GM12801 (cell line): Measurements from ENCODE around the gene OLA1.

Experiments
- CTCF ChIP-seq: IDR thresholded peaks from one replicate; pipeline ENCODE4 v1.5.1; 2011; ENCODE audit warnings: control low read depth; ENCODE audit not compliant: insufficient read length; ENCODE audit errors: extremely low read depth

Gene OLA1

DNA sequence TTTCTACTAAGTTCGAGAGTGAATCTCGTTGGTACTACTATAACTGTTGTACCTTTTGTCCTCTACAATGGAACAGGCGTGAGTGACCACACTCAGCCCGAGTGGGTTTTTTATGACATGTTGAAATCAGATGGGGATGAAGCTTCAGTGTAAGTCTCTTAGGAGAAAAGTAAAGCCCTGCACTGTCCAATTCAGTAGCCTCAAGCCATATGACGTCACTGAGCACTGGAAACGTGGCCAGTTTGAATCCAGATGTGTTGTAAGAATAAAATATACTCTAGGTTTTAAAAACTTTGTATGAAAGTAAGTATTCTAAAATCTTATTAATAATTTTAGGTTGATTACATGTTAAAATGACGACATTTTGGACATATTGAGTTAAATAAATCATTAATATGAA is 181.5 kb downstream of the OLA1 start:
- TF ChIP-seq CTCF = no peak

DNA sequence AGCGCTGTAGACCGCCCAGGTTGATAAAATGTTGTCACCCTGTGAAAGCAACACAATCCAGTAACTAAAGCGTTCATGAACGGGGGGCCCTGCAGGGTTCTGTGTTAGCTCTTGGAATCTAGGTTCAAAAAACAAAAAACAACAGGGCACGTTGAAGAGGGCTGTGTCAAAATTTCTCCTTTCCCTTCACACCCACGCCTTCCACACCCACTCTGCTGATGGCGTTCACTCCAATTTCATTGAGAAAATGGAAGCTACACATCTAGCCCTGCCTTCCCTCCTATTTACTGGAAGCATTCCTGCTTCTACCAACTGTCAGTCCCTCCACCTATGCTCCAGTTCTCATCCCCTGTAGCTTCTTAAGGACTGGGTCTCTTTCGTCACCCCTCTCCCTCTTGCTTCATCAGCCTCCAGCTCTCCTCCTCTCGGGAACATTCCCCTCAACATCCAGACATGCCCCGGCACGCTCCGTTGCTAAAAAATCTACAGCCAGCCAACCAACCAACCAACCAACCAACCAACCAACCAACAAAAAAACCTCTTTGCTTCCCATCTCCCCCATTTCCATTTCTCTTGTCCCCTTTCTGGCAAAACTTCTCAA is 184.7 kb downstream of the OLA1 start:
- TF ChIP-seq CTCF = no peak

DNA sequence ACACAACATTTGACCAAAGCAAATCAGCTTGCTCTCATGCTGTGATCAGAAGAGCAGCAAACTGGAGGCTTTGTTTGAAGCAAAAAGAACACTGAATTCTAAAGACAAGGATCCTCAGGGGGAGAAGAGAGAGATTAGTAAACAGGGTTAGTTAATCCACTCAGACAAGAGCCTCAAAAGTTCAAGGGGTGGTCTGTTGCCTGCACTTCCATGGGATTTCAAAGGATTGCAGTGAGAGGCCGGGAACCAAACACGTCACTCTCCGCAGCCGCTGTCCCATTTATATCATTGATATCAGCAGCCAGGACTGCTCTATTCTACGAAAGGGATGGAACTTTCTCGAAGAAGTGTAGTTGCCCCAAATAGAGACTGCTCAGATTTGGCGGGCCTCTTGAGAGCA is 185.4 kb downstream of the OLA1 start:
- TF ChIP-seq CTCF = no peak

- TF ChIP-seq CTCF = no peak
Measured at GRCh38 chr2:174059884-174060244, 188.5 kb downstream of the OLA1 start.

DNA sequence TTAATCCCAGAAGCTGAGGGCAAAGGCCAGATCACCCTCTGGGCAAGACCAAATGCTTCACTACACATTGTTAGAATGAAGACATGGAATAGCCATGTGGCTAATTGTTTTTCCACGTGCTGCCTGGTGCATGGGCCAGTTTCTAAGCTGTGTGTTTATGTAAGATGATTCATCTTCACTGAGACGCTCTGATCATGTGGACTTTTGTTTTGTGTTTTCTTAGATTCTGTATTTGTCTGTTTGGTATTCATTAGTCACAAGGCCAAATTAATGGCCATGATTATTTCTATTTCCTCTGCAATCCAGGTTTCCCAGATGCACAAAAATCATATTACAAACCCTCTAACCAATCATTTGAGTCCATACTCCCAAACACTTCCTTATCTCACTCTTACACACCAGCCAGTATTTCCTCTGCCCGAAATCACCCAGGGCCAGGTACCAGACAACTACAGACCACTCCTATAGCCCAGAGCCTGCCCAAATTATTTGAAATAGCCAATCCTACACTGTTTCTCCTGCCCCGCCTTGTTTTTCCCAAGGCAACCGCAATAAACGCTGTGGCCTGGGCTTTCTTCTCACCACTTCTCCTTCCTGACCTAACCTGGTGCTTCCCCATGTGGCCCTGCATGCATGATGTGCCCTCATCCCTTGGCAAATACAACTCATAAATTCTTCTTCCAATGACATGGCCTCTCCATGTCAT is 189.0 kb downstream of the OLA1 start:
- no peak for TF ChIP-seq CTCF

- no peak for TF ChIP-seq CTCF
Measured at GRCh38 chr2:174058456-174058855, 189.9 kb downstream of the OLA1 start.

DNA sequence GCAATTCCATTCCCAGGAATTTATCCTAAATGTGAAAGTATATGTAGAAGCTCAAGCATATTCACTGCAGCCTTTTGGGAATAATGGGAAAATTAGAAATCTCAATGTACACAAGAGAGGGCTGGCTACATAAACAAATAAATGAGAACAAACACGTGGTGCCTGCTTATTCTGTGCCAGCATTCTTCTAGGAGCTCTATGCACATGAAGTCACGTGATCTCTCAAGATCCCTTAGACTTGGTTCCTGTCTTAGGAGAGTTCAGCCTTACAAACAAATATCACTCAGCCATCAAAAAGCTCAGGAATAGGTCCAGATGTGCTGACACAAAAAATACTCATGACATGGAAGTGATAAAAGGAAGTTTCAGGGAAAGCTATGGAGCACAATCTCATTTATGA is 190.3 kb downstream of the OLA1 start:
- no peak for TF ChIP-seq CTCF
